ENCODE data around the gene TPD52L1.

- no peak for TF ChIP-seq CTCF (IDR thresholded peaks at IDR 0.05)
- TF ChIP-seq ZSCAN18 (CRISPR knock-in tag; IDR thresholded peaks at IDR 0.05): no peak
- TF ChIP-seq E2F1 (CRISPR knock-in tag; IDR thresholded peaks at IDR 0.05): no peak
- TF ChIP-seq OVOL2 (CRISPR knock-in tag; IDR thresholded peaks at IDR 0.05; ENCODE audit: borderline replicate concordance): no peak
- TF ChIP-seq STAT6 (CRISPR knock-in tag; conservative IDR thresholded peaks at IDR 0.05; ENCODE audit: low read depth): no peak
Observed at GRCh38 chr6:125169522-125169921, 15.9 kb downstream of the TPD52L1 start.

Data from WTC11 (cell line).